HG02973 (cell line): ENCODE results near the gene FRYL.
"Not testable (repeated sequence)": the region's sequence is repeated elsewhere in the genome, so short reads cannot be mapped to it uniquely, and the experiment has no call there.

Experiments
- ATAC-seq: cut with Tn5 transposase; IDR thresholded peaks from one replicate; pipeline ENCODE4 v1.9.1; 2021; ENCODE audit warnings: moderate library complexity; ENCODE audit not compliant: unreplicated experiment

FRYL gene

GRCh38 chr4:48668254-48669017 is 111.6 kb downstream of the FRYL start:
- ATAC-seq = no peak

DNA sequence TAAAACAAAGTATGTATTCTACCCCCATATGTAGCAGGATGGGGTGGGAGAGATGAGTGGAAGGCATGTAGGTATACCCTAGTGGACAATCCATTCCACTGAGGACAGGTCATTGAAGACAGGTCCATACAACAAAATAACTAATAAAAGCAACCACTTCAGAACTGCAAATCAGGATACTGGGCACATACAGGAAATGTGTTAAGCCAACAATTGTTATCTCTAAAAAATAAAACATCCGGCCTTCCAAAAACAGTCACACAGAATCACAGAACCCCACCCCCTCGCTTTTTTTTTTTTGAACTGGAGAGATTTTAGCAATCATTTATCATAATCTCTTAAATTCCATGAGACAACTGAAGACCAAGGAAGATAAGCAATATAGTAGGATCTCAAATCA is 112.9 kb downstream of the FRYL start:
- ATAC-seq = no peak

- no peak for ATAC-seq
Observed at GRCh38 chr4:48665555-48666186, 114.4 kb downstream of the FRYL start.

- ATAC-seq = no peak
Observed at GRCh38 chr4:48664938-48665337, 115.1 kb downstream of the FRYL start.

DNA sequence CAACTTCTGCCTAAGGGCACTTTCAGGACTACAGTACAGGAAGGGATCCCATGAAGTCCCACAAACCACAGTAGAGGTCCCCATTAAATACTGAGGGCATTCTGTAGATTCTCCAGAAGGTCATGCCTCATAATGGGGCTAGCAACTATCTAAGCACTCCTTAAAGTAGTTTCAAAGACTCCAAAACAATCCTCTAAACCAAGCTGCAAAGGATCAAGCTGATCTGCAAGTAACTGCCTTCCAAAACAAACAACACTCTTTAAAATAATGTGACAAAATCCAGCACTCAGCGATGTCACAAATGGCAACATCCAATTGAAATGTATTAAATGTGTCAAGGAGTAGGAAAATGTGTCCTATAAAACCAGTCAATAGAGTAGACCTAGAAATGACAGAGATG is 118.7 kb downstream of the FRYL start:
- no peak for ATAC-seq

DNA sequence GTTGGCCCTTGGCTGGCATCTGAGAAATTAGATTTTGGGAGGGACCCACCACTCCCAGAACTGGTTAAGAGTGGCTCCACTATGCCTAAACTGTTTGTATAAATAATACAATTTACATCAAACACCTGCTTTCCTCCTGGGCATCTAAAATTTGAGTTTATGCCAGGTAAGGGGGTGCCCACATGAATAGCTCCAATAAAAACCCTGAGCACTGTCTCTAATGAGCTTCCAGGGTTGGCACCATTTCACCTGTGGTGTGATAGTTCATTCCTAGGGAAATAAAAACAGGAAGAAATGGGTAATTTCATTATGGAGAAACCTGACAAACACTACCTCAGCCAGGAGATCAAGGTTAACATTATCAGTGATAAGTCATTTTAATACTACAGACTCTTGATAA is 119.7 kb downstream of the FRYL start:
- ATAC-seq = no peak

DNA sequence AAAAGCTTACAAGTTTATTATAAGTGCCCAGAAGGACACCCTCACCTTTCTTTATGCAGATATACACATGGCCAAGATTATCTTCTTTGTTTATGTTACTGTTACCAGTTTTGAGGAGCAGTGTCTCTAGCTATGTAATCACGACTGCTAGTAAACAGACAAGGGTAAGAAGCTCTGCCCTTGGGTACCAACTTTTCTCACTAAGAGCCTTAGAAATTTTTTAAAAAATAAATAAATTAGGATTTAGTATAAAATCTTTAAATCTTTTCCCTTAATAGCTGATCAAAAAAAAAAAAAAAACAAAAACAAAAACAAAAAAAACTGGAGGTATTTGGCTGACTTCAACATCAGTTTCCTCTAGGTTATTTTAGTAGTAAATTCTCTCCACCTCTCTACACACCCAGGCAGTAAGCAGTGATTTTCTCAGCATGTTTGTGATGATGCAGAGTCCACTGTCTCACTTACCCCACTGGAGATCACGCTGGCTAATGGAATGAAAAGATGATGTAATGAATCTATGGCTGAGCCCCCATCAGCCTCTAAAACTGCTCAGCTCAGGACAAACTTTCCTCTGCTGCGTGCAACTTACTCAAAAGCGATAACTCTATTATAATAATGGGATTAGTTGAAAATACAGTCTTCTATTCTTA is 125.9 kb downstream of the FRYL start:
- no peak for ATAC-seq

DNA sequence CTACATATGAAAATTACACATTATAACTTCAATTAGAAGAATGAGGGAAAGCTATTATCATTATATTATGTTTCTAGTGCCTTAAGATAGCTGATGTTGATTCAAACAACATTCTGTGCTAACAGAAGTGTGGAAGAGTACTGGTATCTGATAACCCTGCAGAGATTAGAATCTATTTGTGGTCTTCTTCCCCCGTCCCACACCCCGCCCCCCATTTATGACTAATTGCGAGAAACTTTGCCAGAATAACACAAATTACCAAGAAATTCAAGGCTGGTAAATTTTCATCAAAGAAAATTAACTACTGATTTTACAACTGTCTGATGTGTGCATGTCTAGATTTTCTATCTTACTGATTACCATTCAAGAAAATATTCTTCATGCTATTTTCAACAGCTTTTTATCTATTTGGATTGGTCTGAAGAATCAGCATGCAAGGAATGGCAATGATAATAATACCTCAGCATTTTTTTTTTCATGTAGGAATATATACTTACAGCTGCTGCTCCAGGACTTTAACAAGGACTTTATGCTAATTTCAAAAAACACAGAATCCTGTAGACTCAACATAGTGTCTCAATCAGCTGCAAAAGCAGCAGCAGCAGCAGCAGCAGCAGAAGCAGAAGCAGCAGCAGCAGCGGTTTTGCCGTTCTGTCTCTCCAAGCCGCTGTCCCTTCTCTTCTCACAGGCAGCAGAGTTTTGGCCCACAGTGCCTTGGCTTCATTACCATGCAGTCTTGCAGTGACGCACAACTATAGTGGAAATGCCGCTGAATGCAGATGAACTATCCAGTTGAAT is 126.7 kb downstream of the FRYL start:
- ATAC-seq = no peak

- ATAC-seq = no peak
Observed at GRCh38 chr4:48651914-48652313, 128.2 kb downstream of the FRYL start.

- no peak for ATAC-seq
Observed at GRCh38 chr4:48649505-48649904, 130.6 kb downstream of the FRYL start.

GRCh38 chr4:48645225-48645794 is 134.8 kb downstream of the FRYL start:
- no peak for ATAC-seq

DNA sequence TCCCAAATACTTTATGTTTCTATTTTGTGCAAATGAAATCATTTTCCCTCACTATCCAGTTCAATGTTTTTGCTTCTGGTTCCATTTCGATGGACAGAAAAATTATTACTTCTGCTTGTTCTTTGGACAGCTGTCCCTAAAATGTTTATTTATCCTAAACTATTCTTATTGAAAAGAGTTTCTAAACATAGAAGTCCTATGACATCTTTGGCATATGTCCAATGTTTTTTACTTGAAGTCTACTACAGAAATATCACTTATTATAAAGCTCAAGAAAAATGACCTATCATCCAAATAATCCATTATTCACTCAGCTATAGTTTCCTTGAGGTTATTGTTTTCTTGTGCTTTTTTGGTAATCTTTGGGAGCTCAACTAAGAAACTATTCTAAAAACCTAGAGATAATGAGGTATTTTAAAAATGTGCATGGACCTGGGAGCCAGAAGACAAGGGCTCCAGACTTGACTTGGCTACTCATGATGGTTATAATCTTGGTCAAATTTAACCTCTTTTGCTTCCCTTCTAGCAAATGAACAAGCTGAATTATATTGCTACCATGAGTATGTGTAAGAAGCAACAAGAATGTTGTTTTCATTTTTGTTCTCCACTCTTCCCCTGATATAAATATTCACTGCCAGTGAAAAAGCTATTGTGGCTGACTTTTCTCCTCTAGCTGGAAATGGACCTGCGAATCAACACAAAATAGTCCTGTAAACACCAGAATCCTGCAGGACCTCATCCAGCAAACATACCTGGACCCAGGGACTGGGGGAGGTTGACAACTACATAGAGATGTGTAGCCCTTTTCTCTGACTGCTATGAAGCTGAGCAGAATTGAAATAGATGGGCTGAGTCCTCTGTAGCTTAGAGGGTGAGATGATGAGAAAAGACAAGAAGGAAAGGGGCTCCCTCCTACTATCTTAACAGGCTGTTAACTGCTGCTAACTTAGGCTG is 137.4 kb downstream of the FRYL start:
- no peak for ATAC-seq

DNA sequence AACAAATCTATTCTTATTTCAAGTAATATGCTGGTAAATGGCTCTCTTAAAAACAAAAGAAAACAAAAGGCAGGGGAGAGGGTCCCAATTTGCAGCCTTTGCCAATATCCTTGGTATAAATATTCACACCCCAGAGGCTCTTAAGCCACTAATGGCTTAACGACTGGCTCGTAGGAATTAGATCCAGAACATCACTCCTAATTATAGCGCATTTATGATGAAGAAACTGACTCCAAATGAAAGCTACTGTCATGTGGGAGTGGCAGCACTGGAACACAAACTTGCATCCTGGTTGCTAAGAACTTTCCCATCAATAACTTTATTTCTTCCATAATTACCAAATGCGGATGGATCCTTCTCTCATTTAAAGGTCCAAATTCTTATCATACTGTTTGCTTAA is 138.7 kb downstream of the FRYL start:
- no peak for ATAC-seq

DNA sequence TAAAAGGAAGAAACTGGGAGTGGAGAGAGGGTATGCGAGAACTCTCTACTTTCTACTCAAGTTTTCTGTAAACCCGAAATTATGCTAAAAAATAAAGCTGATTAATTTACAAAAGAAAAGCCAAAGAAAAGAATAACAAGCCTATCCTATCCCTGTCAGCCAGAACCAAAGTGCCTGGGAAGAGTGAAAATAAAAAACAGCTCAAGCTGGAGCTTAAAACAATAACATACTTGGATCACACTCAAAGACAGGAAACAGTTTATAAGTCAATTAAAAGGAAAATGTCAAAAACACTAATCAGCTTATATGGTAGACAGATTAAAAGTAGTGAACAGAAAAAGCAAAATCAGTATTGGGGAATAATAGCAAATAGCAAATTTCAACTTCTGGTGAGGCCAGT is 139.4 kb downstream of the FRYL start:
- ATAC-seq = no peak

DNA sequence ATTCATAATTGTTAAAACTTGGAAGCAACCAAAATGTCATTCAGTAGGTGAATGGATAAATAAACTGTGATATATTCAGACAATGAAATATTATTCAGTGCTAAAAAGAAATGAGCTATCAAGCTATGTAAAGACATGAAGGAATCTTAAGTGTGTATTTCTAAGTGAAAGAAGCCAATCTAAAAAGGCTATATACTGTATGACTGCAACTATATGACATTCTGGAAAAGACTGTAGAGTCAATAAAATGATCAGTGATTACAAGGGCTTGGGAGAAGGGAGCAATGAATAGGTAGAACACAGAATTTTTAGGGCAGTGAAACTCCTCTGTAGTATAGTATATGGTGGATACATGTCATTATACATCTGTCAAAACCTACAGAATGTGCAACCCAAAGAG is 139.9 kb downstream of the FRYL start:
- ATAC-seq = no peak

DNA sequence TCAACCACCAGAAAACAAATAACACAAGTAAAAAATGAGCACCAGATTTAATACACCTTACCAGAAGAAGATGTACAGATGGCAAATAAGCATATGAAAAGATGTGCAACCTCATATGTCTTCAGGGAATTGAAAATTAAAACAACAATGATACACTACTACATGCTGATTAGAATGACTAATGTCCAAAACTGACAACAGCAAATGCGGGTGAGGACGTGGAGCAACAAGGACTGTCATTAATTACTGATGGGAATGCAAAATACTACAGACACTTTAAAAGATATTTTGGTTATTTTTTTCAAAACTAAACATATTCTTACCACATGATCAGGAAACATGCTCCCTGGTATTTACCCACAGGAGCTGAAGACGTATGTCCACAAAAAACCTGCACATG is 140.3 kb downstream of the FRYL start:
- ATAC-seq = no peak

DNA sequence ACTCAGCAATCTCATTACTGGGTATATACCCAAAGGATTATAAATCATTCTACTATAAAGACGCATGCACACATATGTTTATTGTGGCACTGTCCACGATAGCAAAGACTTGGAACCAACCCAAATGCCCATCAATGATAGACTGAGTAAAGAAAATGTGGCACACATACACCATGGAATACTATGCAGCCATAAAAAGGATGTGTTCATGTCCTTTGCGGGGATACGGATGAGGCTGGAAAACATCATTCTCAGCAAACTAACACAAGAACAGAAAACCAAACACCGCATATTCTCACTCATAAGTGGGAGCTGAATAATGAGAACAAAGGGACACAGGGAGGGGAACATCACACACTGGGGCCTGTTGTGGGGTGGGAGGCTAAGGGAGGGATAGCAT is 141.5 kb downstream of the FRYL start:
- ATAC-seq = not testable (repeated sequence)

DNA sequence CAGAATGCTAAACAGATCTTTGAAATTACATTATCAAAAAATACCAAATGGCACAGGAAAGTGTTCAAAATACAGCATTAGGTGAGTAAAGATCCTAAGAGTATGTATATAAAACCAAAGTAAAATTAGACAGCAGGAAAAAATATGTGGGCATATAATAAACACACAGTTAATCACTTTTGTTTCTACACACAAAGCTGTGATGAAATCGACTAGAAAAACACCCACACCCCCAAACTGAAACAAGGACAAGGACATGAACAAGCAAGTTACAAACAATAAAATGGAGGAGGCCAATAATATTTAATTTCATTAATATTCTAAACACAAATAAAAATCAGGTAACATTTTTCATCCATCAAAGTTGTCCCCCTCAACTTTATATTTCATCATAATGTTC is 143.2 kb downstream of the FRYL start:
- ATAC-seq = no peak

DNA sequence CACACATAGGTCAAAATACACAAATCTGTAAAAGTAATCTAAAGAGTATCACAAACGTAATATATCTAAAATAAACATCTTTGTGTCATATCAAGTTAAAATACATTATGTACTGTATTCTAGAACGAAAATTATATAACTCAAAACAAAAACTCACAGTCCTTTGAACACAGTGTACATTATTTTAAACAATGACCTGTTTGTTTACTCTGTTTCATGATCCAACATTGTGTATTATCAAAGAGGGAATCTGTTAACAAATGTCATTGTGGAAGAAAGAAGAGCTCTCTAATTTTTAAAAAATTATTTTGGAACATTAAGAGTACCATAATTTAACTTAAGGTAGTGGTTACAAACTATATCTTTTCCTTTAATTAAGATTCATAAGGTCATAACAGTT is 144.1 kb downstream of the FRYL start:
- no peak for ATAC-seq

- ATAC-seq = no peak
Observed at GRCh38 chr4:48635310-48635709, 144.8 kb downstream of the FRYL start.
